ENCODE data around the gene USP20. TPM values are rescaled to one million over a fixed set of nuclear protein-coding genes. Genes with fewer than 3 reads are reported as not detected.

The USP20 gene
- total RNA-seq, 2 experiments from 2014 or later: 107 to 111 TPM

DNA sequence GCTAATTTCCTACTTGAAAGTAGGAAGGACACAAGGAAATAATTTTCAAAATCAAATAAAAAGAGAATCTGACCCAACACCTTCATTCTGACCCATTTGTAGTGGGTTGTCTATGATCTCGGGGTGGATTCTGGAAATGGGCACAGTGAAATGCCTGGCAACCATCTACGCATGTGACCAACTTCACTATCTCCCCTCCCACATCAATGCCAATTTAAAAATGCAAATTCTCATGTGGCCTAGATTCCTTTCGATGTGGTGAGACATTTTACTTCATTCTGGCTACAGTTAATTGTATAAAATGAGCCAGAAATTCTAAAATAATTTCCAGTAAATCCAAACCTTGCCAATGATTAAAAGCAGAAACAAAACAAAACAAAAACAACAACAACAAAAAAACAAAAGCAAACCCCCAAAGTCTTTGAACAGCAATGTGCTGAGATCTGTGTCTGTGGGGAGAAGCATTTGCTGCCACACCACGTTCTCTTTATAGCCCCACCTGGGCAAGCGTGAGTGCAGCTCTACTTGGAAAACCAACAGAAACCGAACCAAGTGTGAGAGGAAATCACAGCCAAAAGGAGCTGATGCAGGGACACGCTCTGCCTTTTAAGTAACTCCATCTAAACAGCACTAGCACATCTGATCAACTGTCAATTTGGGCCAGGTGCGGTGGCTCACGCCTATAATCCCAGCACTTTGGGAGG, 59.0 kb downstream of the USP20 start:
- DNase-seq (no peak), ATAC-seq (ENCODE audit: low read depth) (peak; percentile 23)
- peak overlapping the region; percentile 92 for H3K27ac Mint-ChIP-seq
- H3K4me1 Mint-ChIP-seq: peaks cover 65% of the 10 kb centered on the region
- no peaks in the 10 kb centered on the region for H3K9me3 Mint-ChIP-seq
- H3K36me3 Mint-ChIP-seq: peaks cover 72% of the 10 kb centered on the region
- POLR2A ChIA-PET: interaction anchor here (0.5 to 1.8 kb wide), 8 partner anchors 8 to 123 kb away, joined by 3 to 11 read pairs (median 4); no protein-coding TSS in a partner anchor
- no peaks in the 10 kb centered on the region for H3K27me3 Mint-ChIP-seq
- peak overlapping the region; percentile 67 for H3K4me3 Mint-ChIP-seq

DNA sequence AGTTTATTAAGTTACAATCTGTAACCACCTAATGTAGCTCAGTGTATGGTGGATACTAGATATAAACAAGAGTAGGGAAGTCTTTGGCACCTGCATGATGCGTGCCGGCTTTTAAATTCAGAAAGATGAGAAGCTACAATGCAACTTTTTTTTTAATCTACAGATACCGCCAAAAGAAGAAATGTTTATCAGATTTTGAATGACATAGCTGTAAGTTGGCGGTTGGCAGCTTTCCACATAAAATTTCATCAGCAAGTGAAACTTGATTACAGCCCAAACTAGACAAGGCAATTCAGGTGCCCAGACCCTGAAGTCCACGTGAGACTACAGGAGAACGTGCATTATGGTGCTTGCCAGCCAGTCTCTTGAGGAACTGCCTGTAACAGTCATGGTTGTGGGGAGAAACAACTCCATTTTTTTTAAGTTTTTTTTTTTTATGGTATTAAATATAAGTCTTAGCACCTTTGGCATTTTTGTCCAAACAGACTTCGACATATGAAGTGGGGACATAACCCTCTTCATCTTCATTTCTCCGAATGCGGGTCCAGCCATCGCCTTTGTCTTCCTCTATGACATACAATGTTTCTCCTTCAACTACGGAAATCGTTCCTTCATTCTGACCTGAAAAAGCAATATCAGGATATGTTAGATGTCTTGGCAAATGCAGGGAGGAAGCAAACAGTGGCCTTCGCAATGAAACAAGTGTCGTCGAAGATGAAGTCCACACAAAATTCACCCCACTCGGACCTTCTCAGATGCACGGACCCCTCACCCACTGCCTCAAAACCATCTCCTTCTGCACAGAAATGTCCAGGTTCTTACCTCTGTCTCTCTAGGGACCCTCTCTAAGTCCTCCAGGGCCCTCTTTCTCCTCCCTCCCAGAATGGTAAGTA, 60.4 kb downstream of the USP20 start:
- DNase-seq (no peak), ATAC-seq (ENCODE audit: low read depth) (no peak)
- peaks cover 74% of the 10 kb centered on the region for H3K36me3 Mint-ChIP-seq
- POLR2A ChIA-PET: interaction anchor here (0.6 to 1.8 kb wide), 8 partner anchors 9 to 143 kb away, joined by 3 to 11 read pairs (median 3); no protein-coding TSS in a partner anchor
- no peaks in the 10 kb centered on the region for H3K27me3 Mint-ChIP-seq
- peaks cover 62% of the 10 kb centered on the region for H3K4me1 Mint-ChIP-seq
- H3K9me3 Mint-ChIP-seq: no peaks in the 10 kb centered on the region
- H3K4me3 Mint-ChIP-seq: peak overlapping the region; percentile 67
- H3K27ac Mint-ChIP-seq: peak overlapping the region; percentile 92

DNA sequence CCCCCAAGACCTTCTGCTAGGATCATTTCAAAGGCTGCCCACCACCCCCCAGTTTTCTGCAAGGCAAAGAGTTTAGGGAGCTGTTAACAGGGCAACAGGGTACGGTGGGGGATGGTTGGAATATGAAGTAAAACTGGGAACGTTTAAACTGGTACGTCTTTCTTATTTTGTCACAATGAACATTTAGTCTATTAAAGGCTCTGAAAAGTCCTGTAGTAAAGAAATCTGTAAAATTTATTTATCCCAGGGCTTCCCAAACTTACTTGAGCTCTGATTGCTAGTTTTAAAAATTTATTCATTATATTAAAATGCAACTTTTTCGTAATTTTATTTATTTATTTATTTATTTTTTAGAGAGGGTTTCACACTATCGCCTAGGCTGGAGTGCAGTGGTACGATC, 62.0 kb downstream of the USP20 start:
- Mint-ChIP-seq H3K27ac (peak overlapping the region; percentile 30), H3K9me3 (no peaks in the 10 kb centered on the region), H3K4me1 (peaks cover 51% of the 10 kb centered on the region), H3K27me3 (no peaks in the 10 kb centered on the region), H3K36me3 (peaks cover 74% of the 10 kb centered on the region), H3K4me3 (no peak overlapping the region)
- no peak for ATAC-seq (ENCODE audit: low read depth)
- POLR2A ChIA-PET: interaction anchor here (0.6 to 1.8 kb wide), 2 partner anchors 8 to 51 kb away, joined by 3 to 9 read pairs; no protein-coding TSS in a partner anchor
- no peak for DNase-seq

DNA sequence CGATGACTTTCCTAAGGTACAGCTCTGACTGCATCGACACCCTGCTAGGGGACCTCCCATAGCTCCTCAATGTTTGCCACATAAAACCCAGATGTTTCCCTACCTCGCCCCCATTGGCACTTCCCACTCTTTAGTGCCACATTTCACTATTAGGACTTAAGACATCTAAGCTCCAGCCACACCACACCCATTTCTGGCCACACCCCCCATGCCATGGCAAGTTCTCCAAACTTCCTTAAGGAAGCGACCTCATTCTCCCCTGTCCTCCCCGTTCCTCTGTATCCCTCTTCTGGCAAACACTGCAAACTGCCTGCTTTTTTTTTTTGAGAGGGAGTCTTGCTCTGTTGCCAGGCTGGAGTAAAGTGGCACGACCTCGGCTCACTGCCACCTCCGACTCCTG, 62.9 kb downstream of the USP20 start:
- DNase-seq (no peak), ATAC-seq (ENCODE audit: low read depth) (no peak)
- Mint-ChIP-seq H3K27ac (peak overlapping the region; percentile 49), H3K4me3 (no peak overlapping the region), H3K4me1 (peaks cover 48% of the 10 kb centered on the region), H3K9me3 (no peaks in the 10 kb centered on the region), H3K27me3 (no peaks in the 10 kb centered on the region), H3K36me3 (peaks cover 78% of the 10 kb centered on the region)
- POLR2A ChIA-PET: interaction anchor here (0.6 to 1.8 kb wide), 2 partner anchors 9 to 89 kb away, joined by 3 to 9 read pairs; no protein-coding TSS in a partner anchor

DNA sequence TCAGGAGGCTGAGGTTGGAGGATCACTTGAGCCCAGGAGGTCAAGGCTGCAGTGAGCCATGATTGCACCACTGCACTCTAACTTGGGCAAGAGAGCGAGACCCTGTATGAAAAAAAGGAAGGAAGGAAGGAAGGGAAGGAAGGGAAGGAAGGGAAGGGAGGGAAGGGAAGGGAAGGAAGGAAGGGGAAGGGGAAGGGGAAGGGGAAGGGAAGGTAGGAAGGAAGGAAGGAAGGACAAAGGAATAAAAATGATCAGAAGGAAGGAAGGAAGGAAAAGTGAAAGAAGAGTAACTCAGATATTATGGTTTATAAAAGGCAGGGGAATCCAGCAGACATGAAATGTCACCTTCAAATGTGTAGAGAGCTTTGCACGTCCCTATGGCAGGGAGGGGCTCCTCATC, 64.4 kb downstream of the USP20 start:
- H3K9me3 Mint-ChIP-seq: no peaks in the 10 kb centered on the region
- H3K27ac Mint-ChIP-seq: peak overlapping the region; percentile 83
- ATAC-seq (ENCODE audit: low read depth) (no peak), DNase-seq (no peak)
- no peak overlapping the region for H3K4me3 Mint-ChIP-seq
- POLR2A ChIA-PET: no interaction called here
- H3K27me3 Mint-ChIP-seq: no peaks in the 10 kb centered on the region
- peaks cover 81% of the 10 kb centered on the region for H3K36me3 Mint-ChIP-seq
- H3K4me1 Mint-ChIP-seq: peaks cover 44% of the 10 kb centered on the region

DNA sequence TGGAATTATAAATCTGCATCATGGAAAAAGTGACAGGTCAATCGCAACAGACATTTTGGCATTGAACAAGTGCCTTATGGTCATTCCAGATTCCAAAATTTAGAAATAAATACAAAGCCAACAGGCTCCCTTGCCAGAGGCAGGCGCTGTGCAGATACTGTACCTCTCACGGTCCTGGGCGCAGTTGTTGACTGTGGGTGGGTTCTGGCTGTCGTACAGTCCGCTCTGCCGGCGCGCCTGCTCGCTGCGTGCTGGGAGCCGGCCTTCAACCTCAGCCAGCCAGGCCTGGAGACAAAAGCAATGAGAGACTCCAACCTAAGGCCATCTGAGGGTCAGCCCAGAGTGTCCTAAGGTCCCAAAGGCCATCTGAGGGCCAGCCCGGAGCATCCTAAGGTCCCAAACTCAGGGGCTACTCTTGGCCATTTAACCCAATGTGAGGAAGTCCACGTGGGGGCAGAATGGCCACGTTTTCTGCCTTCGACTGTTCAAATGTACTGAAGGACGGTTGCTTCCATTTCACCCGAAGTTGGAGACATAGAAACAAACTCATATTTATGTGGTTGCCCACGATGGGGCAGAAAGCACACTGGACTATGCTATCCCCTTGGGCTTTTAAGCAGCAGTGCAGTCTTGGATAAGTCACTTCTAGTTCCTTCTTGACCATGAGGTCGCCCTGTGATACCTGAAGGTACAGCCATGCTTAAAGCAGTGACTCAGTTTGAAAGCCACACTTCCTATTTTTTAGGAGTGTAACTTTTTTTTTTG, 65.2 kb downstream of the USP20 start:
- no peak overlapping the region for H3K27ac Mint-ChIP-seq
- no peak for ATAC-seq (ENCODE audit: low read depth)
- POLR2A ChIA-PET: no interaction called here

DNA sequence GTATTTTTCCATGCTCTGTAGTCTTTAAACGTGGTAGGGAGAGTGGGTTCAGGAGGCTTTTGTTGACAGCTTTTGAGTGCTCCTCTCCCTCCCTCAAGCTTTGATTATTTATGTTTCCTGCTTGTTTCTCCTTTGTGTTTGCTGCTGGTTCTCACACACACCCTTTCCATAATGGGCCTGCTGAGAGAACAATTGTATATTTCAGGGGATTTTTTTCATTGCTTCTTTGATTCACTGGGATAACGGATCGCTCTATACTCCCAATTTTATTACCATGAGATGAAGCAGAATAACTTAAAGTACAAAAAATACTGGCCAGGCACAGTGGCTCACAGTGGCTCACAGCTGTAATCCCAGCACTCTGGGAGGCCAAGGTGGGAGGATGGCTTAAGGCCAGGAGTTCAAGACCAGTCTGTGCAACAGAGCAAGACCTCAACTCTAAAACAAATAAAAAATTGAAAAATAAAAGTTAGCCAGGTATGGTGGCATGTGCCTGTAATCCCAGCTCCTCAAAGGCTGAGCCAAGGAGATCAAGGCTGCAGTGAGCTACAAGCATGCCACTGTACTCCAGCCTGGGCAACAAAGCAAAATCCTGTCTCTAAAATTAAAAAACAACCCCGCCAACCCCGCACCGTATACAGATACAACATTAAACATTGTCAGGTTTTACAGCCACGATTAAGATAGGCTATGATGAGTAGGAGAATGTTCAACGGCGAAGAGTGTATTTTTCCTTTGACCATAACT, 66.9 kb downstream of the USP20 start:
- H3K4me3 Mint-ChIP-seq: no peak overlapping the region
- H3K4me1 Mint-ChIP-seq: peaks cover 28% of the 10 kb centered on the region
- peaks cover 76% of the 10 kb centered on the region for H3K36me3 Mint-ChIP-seq
- H3K9me3 Mint-ChIP-seq: no peaks in the 10 kb centered on the region
- H3K27me3 Mint-ChIP-seq: no peaks in the 10 kb centered on the region
- POLR2A ChIA-PET: interaction anchor here (0.6 kb wide), 1 partner anchor 13 kb away, joined by 3 read pairs; no protein-coding TSS in a partner anchor
- ATAC-seq (ENCODE audit: low read depth) (no peak), DNase-seq (no peak)
- peak overlapping the region; percentile 56 for H3K27ac Mint-ChIP-seq

More for the DNA sequence above, 65.2 kb downstream of the USP20 start:
- peaks cover 79% of the 10 kb centered on the region for H3K36me3 Mint-ChIP-seq
- peaks cover 39% of the 10 kb centered on the region for H3K4me1 Mint-ChIP-seq
- H3K27me3 Mint-ChIP-seq: no peaks in the 10 kb centered on the region
- no peak overlapping the region for H3K4me3 Mint-ChIP-seq
- DNase-seq: no peak
- H3K9me3 Mint-ChIP-seq: no peaks in the 10 kb centered on the region

DNA sequence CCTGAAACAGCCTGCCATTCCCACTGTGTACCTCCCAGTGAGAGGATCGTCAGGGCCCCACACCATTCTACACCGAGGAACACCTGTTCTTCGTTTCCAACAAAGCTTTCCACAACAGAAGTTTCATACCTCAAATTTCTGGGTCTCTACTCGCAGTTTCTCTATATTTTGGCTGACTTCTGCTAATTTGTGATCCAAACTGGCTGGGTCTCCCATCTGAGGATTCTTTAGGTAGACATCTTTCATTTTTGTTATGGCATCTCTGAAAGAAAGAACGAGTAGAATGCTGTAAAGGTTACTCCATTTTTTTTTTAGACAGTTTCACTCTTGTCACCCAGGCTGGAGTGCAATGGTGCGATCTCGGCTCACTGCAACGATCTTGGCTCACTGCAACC, 67.5 kb downstream of the USP20 start:
- peaks cover 77% of the 10 kb centered on the region for H3K36me3 Mint-ChIP-seq
- peaks cover 27% of the 10 kb centered on the region for H3K4me1 Mint-ChIP-seq
- no peaks in the 10 kb centered on the region for H3K9me3 Mint-ChIP-seq
- POLR2A ChIA-PET: no interaction called here
- no peaks in the 10 kb centered on the region for H3K27me3 Mint-ChIP-seq
- no peak for ATAC-seq (ENCODE audit: low read depth)
- no peak overlapping the region for H3K4me3 Mint-ChIP-seq
- DNase-seq: no peak
- H3K27ac Mint-ChIP-seq: no peak overlapping the region

DNA sequence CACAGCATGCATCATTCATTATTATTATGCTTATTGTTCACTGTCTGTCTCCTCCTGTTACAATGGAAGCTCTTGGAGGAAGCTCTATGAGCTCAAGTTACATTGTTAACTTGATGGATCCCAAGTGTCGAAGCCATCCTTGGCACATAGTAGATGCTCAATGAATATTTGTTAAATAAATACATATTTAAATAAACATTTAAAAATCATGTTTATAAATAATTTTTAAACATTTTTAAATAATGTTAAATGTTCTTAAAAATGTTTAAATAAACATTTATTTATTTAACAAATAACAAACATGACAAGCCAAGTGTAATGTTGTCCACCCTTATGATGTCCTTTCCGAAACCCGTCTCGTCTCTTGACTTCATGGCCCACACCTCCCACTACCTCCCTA, 69.5 kb downstream of the USP20 start:
- peaks cover 23% of the 10 kb centered on the region for H3K4me1 Mint-ChIP-seq

DNA sequence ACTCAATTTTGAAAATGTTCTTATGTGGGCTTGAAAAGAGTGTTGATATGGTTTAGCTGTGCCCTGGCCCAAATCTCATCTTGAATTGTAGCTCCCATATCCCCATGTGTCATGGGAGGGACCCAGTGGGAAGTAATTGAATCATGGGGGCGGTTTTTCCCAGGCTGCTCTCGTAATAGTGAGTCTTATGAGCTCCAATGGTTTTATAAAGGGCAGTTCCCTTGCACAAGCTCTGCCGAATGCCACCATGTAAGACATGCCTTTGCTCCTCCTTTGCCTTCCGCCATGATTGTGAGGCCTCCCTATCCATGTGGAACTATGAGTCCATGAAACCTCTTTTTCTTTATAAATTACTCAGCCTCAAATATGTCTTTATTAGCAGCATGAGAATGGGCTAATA, 71.0 kb downstream of the USP20 start:
- Mint-ChIP-seq H3K4me3 (no peak overlapping the region), H3K9me3 (no peaks in the 10 kb centered on the region), H3K27ac (no peak overlapping the region), H3K36me3 (peaks cover 65% of the 10 kb centered on the region), H3K27me3 (no peaks in the 10 kb centered on the region), H3K4me1 (peaks cover 24% of the 10 kb centered on the region)
- ATAC-seq (ENCODE audit: low read depth) (no peak), DNase-seq (no peak)
- POLR2A ChIA-PET: interaction anchor here (1.7 kb wide), 1 partner anchor 16 kb away, joined by 4 read pairs; no protein-coding TSS in a partner anchor

More for the DNA sequence above, 69.5 kb downstream of the USP20 start:
- Mint-ChIP-seq H3K27ac (peak overlapping the region; percentile 42), H3K27me3 (no peaks in the 10 kb centered on the region), H3K36me3 (peaks cover 68% of the 10 kb centered on the region), H3K4me3 (no peak overlapping the region), H3K9me3 (no peaks in the 10 kb centered on the region)
- POLR2A ChIA-PET: interaction anchor here (1.0 kb wide), 1 partner anchor 9 kb away, joined by 3 read pairs; no protein-coding TSS in a partner anchor
- DNase-seq (no peak), ATAC-seq (ENCODE audit: low read depth) (no peak)

DNA sequence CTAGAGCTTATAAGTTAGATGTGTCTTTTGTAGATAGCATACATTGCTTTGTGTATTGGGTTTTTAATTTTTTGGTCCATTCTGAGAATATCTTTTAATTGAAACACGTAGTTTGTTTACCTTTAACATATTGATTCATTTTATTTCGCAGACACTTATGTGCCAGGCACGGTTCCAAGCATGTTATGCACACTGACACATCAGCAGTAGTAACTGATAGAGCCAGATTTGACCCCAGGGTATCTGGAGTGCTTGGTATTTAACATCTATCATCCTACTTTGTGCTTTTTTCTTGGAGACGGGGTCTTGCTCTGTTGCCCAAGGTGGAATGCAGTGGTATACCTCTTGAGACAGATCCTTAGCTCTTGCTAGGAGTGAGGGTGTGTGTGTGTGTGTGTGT, 71.9 kb downstream of the USP20 start:
- Mint-ChIP-seq H3K27ac (peak overlapping the region; percentile 30), H3K9me3 (no peaks in the 10 kb centered on the region), H3K4me1 (peaks cover 21% of the 10 kb centered on the region), H3K27me3 (no peaks in the 10 kb centered on the region), H3K4me3 (no peak overlapping the region), H3K36me3 (peaks cover 56% of the 10 kb centered on the region)
- POLR2A ChIA-PET: interaction anchor here (1.7 kb wide), 1 partner anchor 16 kb away, joined by 4 read pairs; no protein-coding TSS in a partner anchor
- DNase-seq (no peak), ATAC-seq (ENCODE audit: low read depth) (no peak)

DNA sequence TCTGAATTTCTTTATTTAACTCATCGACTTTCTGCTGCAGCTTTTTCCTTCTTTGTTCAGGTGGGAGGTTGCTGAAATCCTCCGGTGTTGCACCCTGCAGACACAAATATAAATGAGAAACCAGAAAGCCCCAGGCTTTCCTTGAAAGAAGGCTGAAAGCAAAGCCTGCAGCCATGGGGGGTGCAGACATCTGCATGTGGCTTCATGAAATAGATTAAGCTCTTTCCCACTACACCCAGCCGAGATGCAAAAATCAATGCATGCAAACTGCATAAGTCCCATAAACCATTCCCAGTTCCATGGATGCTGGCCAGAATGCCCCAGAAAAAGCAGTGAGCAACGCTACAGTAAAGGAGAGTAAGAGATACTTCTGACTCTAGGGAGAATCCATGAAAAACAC, 73.6 kb downstream of the USP20 start:
- Mint-ChIP-seq H3K27ac (no peak overlapping the region), H3K4me3 (no peak overlapping the region), H3K9me3 (no peaks in the 10 kb centered on the region), H3K27me3 (no peaks in the 10 kb centered on the region), H3K36me3 (peaks cover 47% of the 10 kb centered on the region), H3K4me1 (peaks cover 20% of the 10 kb centered on the region)
- POLR2A ChIA-PET: no interaction called here
- ATAC-seq (ENCODE audit: low read depth) (no peak), DNase-seq (no peak)
